Thoracic aorta (tissue), 2 donors: ENCODE results near the gene IGLL1. TPM values are rescaled to one million over a fixed set of nuclear protein-coding genes. Genes with fewer than 3 reads are reported as not detected.

Source experiments
- ATAC-seq: fragments of 150-250 bp; one replicate; pipeline ENCODE4 v1.8.0; 2017; ENCODE audit warnings: low read depth; ENCODE audit not compliant: insufficient number of reproducible peaks, low FRiP score
- DNase-seq: peaks from one replicate; pipeline ENCODE4 v3.0.0-alpha.2; 2020; ENCODE audit warnings: low spot score
- H3K27ac ChIP-seq, 2 donors: fragments of 200-600 bp; sonication (generic); 1 replicate in 1 of 2; 2 replicates in 1 of 2; pipeline ENCODE4 v1.5.1; 2016; ENCODE audit warnings: mild to moderate bottlenecking in 2 of 2, moderate library complexity in 2 of 2
- H3K27me3 ChIP-seq: fragments of 200-600 bp; sonication (generic); replicated peaks from 2 replicates; pipeline ENCODE4 v1.6.0; 2016; ENCODE audit warnings: mild to moderate bottlenecking; ENCODE audit not compliant: insufficient read depth
- H3K36me3 ChIP-seq: fragments of 200-600 bp; sonication (generic); one replicate; pipeline ENCODE4 v1.5.1; 2016
- H3K4me1 ChIP-seq, 2 donors: fragments of 200-600 bp; sonication (generic); 1 replicate in 1 of 2; 2 replicates in 1 of 2; pipeline versions ENCODE4 v1.5.1 to v1.6.0; 2016; ENCODE audit warnings: low read depth in 2 of 2, mild to moderate bottlenecking in 1 of 2; ENCODE audit not compliant: control insufficient read depth in 1 of 2
- H3K4me3 ChIP-seq: fragments of 200-600 bp; sonication (generic); 2 replicates; pipeline ENCODE4 v1.5.1; 2016; ENCODE audit warnings: mild to moderate bottlenecking
- H3K9me3 ChIP-seq: fragments of 200-600 bp; sonication (generic); 2 replicates; pipeline ENCODE4 v1.5.1; 2016
- total RNA-seq, 2 donors: library from RNA; depleted of rRNA; stranded (reverse); fragments of >200 nt; gene quantifications; one replicate each; pipeline versions ENCODE4 v1.1.0 to v1.2.3, GENCODE V29; 2016
- TF ChIP-seq, protein P1 (sequence below): fragments of 200-600 bp; sonication (generic); IDR thresholded peaks from one replicate; pipeline ENCODE4 v1.5.1; 2019; ENCODE audit warnings: antibody characterized with exemption

IGLL1 gene
- total RNA-seq, 2 donors from 2014 or later = not detected

DNA sequence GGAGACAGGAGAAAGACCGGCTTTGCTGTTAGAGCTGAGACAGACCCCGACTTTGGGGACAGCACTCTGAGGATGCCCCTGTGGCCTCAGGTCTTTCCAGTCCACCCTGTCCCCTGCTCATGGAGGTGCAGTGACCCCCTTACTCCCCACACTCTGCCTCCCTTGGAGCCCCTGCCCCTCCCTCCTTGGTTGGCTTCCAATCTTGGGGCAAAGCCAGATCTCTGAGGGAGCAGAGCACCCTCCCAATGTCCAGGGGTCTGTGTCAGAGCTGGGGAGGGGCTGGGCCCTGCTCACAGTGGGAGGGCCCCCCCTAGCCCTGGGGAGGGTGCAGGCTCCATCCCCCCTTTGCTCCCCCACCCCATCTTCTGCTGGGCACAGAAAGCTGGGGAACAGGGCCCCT, 50.0 kb downstream of the IGLL1 start:
- no peaks in the 10 kb centered on the region for H3K27me3 ChIP-seq
- no peaks in the 10 kb centered on the region for H3K9me3 ChIP-seq
- TF ChIP-seq, protein P1, sequence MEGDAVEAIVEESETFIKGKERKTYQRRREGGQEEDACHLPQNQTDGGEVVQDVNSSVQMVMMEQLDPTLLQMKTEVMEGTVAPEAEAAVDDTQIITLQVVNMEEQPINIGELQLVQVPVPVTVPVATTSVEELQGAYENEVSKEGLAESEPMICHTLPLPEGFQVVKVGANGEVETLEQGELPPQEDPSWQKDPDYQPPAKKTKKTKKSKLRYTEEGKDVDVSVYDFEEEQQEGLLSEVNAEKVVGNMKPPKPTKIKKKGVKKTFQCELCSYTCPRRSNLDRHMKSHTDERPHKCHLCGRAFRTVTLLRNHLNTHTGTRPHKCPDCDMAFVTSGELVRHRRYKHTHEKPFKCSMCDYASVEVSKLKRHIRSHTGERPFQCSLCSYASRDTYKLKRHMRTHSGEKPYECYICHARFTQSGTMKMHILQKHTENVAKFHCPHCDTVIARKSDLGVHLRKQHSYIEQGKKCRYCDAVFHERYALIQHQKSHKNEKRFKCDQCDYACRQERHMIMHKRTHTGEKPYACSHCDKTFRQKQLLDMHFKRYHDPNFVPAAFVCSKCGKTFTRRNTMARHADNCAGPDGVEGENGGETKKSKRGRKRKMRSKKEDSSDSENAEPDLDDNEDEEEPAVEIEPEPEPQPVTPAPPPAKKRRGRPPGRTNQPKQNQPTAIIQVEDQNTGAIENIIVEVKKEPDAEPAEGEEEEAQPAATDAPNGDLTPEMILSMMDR = no peak
- DNase-seq (no peak), ATAC-seq (no peak)
- peaks cover 0 to 13% of the 10 kb centered on the region in 2 donors for H3K4me1 ChIP-seq
- no peaks in the 10 kb centered on the region for H3K36me3 ChIP-seq
- H3K27ac ChIP-seq = no peak overlapping the region
- no peak overlapping the region for H3K4me3 ChIP-seq

DNA sequence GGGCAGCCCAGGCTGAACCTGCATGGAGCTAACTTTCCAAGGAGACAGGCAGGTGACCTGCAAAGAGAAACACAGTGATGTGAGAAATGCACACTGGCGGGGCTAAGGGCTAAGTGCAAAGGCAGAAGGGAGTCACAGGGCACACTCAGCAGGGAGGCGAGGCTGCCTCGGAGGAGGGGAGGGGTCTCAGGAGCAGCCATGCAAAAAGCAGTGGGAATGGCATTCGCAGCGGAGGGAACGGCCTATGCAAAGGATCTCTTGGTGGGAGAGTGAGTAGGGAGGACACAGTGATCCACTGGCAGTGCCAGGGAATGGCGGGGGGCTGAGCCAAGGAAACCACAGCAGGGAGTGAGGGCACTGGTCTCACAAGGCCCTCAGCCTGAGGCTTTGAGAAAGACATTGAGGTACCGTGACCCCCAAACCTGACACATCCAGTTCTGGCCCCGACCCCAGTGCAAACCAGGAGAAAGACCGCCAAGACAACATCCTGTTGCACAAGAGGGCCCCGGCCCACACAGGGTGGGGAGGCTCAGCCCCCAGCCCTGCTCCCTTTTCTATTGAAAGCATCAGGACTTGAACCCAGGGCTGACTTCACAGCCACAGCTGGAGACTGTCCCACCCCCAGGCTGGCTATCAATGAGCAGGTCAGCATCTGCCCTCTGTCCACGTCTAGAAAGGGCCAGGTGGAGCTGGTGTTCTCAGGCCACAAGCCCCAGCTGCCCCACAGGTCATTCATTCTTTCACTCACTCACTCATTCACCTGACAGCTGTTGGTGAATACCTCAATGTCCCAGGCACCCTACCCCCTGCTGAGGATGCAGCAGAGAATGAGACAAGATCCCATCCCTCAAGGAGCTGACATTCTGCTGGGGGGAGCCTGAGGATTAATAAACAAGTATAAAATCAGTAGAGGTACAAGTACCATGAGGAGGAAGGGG, 50.7 kb downstream of the IGLL1 start:
- TF ChIP-seq, protein P1 = no peak
- no peak for DNase-seq
- H3K27me3 ChIP-seq = no peaks in the 10 kb centered on the region
- ATAC-seq = no peak
- H3K9me3 ChIP-seq = no peaks in the 10 kb centered on the region
- H3K27ac ChIP-seq = no peak overlapping the region
- H3K36me3 ChIP-seq = no peaks in the 10 kb centered on the region
- no peak overlapping the region for H3K4me3 ChIP-seq
- peaks cover 0 to 13% of the 10 kb centered on the region in 2 donors for H3K4me1 ChIP-seq

DNA sequence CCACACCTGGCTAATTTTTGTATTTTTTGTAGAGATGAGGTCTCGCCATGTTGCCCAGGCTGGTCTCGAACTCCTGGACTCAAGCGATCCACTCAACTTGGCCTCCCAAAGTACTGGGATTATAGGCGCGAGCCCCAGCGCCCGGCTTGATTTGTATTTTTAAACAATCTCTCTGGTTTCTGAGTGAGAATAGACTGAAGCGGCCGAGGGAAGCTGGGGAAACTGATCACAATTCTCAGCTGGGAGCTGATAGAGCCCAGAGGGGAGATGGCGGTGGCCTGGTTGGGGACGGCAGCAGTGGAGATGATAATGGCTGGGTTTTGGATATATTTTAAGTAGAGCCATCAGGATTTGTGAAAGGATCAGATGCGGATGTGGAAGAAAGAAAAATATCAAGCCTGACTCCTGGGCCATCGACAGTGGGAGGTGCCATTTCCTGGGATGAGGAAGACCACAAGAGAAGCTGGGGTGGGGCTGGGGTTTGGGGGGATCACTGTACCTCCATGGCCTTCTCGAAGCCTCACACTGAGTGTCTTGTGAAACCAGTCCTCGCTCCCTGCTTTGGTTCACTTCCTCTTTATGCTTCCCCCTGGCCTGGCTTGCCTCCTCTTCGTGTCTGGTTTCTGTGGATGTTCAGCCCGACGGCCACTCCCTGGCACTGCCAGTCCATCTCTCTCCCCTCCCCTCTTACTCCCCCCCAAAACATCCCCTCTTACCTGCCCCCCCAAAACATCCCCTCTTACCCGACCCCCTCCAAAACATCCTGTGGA, 51.9 kb downstream of the IGLL1 start:
- Histone ChIP-seq H3K4me3 (no peak overlapping the region), H3K36me3 (no peaks in the 10 kb centered on the region), H3K27me3 (no peaks in the 10 kb centered on the region), H3K27ac (no peak overlapping the region), H3K9me3 (no peaks in the 10 kb centered on the region), H3K4me1 (peaks cover 0 to 16% of the 10 kb centered on the region in 2 donors)
- DNase-seq (no peak), ATAC-seq (no peak)
- TF ChIP-seq, protein P1 = no peak

DNA sequence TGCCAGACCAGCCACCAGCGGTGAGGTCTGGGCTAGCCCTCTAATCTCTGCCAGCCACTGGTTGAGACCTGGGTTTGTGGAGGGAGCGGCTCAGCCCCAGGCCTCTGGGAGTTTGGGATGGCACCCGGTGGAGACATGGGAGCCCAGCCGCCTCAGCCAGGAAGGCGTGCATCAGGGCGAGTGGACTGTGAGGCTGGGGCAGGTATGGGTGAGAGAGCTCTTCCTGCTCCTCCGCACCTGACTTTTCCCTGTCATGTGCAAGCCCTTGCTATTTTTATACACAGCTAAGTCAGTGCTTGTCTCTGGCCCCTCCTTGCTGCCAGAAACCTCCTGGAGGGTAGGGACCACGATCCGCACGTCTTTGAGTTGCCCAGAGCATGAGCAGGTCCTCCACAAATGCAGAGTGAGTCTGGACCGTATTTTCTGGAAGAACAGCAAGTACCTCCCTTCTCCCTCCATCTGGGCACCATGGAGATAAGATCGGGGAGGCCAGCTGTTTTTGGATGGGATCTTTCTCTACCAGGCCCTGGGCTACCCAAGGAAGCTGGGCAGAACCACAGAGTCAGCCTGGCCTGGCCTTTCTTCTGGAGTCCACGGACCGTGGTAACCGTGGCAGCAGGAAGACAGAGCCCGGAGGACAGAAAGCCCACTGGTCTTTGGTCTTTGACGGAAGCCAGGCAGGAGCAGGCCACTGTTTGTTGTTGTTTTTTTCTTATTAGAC, 53.3 kb downstream of the IGLL1 start:
- DNase-seq = no peak
- TF ChIP-seq, protein P1 = no peak
- H3K27ac ChIP-seq = peak overlapping the region in 1 of 2 donors; percentile 47

DNA sequence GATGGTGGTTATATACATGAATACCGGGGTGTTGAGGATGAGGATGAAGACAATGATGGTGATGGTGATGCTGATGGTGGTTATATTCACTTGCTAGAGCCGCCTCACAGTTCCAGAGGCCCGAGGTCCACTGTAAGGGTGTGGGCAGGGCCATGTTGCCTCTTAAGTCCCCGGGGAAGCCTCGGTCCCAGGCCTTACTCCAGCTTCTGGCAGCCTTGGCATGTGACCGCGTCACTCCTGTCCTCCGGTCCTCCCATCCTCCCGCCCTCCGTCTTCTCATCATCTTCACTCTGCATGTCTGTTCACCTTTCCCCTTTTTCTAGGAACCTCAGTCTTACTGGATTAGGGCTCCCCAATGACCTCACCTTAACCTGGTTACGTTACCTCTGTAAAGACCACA, 54.6 kb downstream of the IGLL1 start:
- Histone ChIP-seq H3K27me3 (no peaks in the 10 kb centered on the region), H3K36me3 (no peaks in the 10 kb centered on the region), H3K27ac (no peak overlapping the region), H3K4me1 (peaks cover 8 to 35% of the 10 kb centered on the region in 2 donors), H3K9me3 (no peaks in the 10 kb centered on the region), H3K4me3 (no peak overlapping the region)
- DNase-seq (no peak), ATAC-seq (no peak)
- TF ChIP-seq, protein P1 = no peak

More for the DNA sequence above, 53.3 kb downstream of the IGLL1 start:
- H3K4me1 ChIP-seq = peaks cover 0 to 24% of the 10 kb centered on the region in 2 donors
- no peaks in the 10 kb centered on the region for H3K9me3 ChIP-seq
- ATAC-seq = no peak
- no peak overlapping the region for H3K4me3 ChIP-seq
- H3K27me3 ChIP-seq = no peaks in the 10 kb centered on the region
- H3K36me3 ChIP-seq = no peaks in the 10 kb centered on the region
